CD4-positive, alpha-beta T cell treated with Interleukin-15 for 4 hours (primary cell): Measurements from ENCODE around the gene ARHGEF17.
"Not testable (repeated sequence)": the region's sequence is repeated elsewhere in the genome, so short reads cannot be mapped to it uniquely, and the experiment has no call there.

Experiments used
- DNase-seq: peaks from one replicate; pipeline ENCODE4 v3.0.0-alpha.2; 2020; ENCODE audit warnings: low spot score

ARHGEF17 gene

DNA sequence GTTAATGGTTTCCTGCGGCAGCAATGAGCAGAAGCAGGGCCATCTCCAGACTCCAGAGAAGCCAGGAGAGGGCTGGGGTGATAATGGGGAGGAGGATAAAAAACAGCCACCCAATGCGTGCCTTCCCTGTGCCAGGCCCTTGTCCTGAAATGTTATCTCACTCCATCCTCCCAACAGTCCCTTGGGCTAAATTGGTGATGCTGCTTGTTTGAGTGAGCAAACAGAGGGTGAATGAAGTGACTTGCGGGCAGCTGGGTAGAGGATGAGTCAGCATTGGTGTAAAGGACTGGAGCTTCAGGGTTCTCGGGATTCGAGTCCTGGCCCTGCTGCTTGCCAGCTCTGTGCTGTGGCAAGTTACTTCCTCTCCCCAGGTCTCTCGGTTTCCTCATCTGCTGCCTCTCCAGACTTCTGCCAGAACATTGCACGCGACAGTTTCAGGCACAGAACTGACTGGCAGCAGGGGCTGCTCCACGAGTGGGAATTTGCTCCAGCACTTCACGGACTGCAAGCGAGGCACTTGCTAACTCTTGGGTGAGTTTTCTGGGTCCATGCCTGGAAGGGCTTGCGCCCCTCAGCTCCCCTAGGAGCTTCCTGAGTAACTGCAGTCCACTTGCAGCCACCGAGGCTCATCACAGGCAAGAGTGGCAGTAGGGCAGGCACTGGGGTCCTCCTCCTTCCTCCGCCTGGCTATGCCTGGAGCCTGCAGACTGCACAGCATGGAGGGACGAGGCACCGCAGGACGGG is 36.0 kb upstream of the ARHGEF17 start, which contains the start of gene P2RY6:
TSS of gene P2RY6 (plus strand) at position 403 of the 744 bp plus-strand sequence. CDS start 24,181 bp downstream, outside the sequence.
- no peak for DNase-seq

DNA sequence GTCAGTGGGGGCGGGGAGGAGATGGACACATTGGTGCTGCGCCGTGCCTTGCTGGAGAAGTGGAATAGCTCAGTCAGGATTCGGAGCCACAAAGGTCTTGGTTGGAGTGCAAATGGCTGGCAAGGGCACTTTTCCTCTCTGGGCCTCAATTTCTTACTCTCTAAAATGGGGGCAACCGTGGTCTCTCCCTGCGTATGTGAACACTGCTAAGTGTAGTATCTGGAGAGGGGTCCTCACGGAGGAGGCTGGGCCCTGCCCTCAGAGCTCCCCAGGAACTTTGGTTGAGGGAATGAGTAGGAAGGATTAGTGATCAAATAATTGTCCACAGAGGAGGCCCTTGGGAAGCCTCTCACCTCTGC is 35.4 kb upstream of the ARHGEF17 start:
- no peak for DNase-seq

- no peak for DNase-seq
Measured at GRCh38 chr11:73273222-73273895, 34.7 kb upstream of the ARHGEF17 start.

DNA sequence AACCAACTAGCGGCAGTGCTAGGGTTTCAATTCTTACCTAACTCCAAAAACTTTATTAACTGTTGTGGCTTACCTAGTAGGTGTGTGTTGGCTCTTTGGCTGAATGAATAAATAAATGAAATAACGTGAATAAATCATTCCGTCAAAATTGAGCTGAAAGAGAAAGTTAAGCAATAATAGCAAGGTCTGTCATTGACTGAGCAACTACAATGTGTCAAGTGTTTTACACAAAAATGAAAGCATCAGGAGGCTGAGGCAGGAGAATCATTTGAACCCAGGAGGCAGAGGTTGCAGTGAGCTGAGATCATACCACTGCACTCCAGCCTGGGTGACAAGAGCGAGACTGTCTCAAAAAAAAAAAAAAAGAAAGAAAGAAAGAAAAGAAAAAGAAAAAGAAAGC is 33.9 kb upstream of the ARHGEF17 start:
- DNase-seq = not testable (repeated sequence)

DNA sequence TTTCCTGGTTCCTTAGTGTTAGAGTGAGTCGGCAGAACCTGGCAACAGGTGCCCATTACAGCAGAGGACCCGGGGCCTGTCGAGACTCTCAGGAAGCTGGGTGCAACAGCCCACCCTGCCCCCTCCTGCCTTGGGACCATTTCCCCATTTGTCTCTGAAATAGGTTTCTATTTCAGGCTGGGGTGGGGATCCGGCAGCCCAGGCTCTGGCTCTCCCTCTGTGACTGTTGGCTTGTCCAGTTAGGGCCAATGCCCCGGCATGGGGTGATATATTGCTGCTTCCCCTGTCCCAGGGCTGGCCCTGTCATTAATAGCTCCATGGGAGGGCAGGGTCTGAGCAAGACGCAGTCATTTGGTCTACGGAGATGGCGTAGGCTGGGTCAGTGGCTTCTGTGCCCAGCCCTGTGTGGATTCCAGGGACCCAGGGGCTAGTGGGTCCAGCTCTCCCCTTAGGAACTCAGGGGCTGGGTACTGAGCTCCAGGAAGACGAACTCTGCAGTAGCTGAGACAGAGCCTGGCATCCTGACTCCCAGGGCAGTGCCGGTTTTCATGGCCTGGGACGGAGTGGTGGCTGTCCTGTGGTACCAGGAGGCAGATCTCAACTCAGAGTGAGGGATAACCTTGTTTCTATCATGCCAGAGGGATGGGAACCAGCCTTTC is 33.2 kb upstream of the ARHGEF17 start:
- no peak for DNase-seq

DNA sequence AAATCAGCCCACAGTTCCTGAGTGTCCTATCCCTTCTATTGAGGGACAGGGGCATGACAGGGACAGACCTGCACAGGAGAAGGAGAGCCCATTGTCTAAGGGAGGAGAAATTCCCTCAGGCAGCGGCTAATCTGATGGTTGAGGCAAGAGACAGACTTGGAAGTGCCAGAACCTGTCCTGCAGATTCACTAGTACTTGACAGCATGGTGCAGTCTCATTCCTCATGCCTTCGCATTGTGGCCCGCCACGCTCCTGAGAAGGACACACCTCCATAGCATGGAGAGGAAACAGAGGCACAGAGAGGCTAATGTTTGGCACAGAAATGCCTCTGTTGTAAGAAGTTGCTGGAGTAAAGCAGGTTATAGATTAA is 32.7 kb upstream of the ARHGEF17 start:
- no peak for DNase-seq

GRCh38 chr11:73277467-73277866 is 30.6 kb upstream of the ARHGEF17 start:
- DNase-seq = no peak

DNA sequence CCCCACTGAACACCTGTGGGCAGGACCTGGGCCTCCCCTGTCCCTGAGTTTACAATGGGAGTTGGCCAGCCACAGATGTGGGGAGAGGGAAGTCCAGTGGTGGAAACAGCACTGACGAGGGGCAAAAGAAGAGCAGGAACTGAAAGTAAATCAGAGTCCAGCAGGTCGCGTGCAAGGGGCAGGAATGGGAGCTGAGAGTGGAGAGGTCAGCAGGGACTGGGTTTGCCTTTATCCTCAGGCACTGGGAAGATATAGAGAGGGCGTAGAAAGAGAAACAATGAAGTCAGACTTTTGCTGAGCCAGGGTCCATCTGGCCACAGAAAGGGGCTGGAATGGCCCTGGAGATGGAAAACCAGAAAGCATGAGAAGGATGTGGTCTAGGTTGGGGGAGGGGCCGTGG is 27.4 kb upstream of the ARHGEF17 start:
- DNase-seq = no peak

GRCh38 chr11:73281201-73281741 is 26.8 kb upstream of the ARHGEF17 start:
- DNase-seq = no peak

DNA sequence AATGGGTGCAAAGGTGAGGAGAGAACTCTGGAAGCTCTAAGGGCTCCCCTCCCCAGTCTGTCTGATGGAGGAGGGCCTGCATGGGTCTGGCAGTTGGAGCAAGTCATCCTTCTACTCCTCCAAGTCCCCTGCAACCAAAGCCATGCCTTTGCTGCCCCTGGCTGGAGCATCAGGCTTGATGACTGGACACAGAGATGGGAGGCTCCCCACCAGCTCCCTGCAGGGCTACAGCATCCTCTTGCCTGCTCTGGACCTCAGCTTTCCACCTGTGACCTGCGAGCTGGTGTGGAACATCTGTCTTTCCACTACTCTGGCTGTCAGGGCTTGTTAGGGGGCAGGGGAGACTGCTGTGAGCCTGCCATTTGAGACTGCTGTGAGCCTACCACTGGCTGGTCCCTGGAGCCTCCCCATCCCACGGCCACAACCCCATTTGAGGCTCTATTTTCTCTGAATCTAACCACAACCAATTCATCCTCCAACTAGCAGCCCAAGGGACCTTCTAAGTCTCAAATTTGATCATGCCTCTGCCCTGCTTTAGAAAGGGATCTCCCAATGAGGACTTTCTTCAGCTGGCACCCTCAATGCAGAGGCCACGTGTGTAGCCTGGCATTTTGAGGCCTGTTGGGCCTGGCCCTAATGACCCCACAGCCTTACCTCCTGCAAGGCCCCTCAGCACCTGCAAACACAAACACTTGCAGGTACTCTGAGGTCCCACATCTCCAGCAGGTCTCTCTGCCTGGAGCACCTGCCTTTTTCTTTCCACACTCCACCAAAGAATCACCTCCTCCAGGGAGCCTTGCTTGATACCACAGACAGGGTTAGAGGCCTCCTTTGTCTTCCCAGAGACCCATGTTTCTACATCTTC is 26.0 kb upstream of the ARHGEF17 start:
- no peak for DNase-seq

- no peak for DNase-seq
Measured at GRCh38 chr11:73283276-73284000, 24.6 kb upstream of the ARHGEF17 start.

- DNase-seq = no peak
Measured at GRCh38 chr11:73284106-73284505, 24.0 kb upstream of the ARHGEF17 start.

GRCh38 chr11:73285721-73286120 is 22.4 kb upstream of the ARHGEF17 start:
- DNase-seq = no peak

GRCh38 chr11:73286240-73286810 is 21.8 kb upstream of the ARHGEF17 start:
- no peak for DNase-seq

GRCh38 chr11:73287400-73288101 is 20.5 kb upstream of the ARHGEF17 start:
- DNase-seq = no peak

DNA sequence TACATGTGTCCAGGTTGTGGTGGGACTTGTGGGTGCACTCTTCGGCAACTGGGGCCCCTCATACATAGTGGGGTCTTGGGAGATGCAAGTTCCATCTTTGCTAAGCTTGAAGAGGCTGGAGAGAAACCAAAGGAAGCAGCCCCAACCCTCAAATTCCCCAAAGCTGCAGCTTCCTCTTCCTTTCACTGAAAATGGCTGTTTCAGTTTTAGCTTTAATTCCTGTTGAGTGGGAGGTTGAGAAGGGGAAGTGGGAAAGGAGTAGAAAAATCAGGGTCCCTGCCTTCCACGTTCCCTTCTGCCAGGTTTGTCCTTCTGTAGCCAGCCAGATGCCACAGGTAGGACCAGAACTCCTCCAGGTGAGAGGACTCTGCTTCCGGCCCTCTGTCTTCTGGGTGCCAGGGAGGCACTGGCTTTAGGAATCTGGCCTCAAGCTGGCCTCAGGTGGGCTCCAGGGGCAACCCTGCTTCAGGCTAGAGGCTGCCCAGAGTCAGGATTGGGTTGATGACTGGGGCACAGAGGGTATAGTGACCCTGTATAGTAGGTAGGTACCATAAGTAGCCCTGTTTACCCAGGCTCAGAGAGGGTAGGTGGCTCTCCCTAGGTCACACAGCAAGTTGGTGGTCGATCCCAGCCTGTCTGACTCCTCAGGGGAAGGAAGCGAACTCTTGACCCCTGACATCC is 19.7 kb upstream of the ARHGEF17 start:
- no peak for DNase-seq

- DNase-seq = peak; percentile 46
Measured at GRCh38 chr11:73288873-73289707, 19.0 kb upstream of the ARHGEF17 start.

GRCh38 chr11:73290536-73290935 is 17.5 kb upstream of the ARHGEF17 start:
- DNase-seq = no peak

- DNase-seq = no peak
Measured at GRCh38 chr11:73291196-73291595, 16.9 kb upstream of the ARHGEF17 start.
